ENCODE measurements around the gene PPM1L. TPM values are rescaled to one million over a fixed set of nuclear protein-coding genes. Genes with fewer than 3 reads are reported as not detected.

Gene PPM1L
- total RNA-seq, 1 donor from 2014 or later, result 8.5 TPM

DNA sequence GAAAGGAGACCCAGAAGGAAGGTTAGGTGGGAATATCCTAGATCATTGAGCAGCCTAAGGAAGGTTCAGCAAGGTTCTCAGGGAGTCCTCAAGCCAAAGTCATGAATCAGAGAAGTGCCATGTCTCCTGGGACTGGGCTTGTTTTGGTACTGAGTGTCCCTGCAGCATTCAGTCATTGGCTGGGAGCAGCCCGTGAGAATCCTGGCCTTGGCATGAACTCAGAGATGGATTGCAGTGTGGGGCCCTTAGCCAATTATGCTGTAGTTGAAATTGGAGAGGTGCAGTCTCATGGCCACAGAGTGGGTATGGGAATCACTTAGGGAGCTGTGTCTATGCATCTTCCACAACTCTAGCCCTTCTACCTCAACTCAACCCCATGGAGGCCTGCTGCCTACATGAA lies 17.0 kb upstream of the PPM1L start:
- Mint-ChIP-seq H3K27ac (ENCODE audit: unreplicated experiment) (peak overlapping the region; percentile 34), H3K36me3 (ENCODE audit: low read depth) (no peaks in the 10 kb centered on the region), H3K9me3 (ENCODE audit: low read depth) (no peaks in the 10 kb centered on the region), H3K4me3 (ENCODE audit: unreplicated experiment) (no peak overlapping the region), H3K4me1 (ENCODE audit: low read depth) (peaks cover 14% of the 10 kb centered on the region), H3K27me3 (ENCODE audit: low read depth) (peaks cover 5% of the 10 kb centered on the region)
- TF ChIP-seq, protein P1, sequence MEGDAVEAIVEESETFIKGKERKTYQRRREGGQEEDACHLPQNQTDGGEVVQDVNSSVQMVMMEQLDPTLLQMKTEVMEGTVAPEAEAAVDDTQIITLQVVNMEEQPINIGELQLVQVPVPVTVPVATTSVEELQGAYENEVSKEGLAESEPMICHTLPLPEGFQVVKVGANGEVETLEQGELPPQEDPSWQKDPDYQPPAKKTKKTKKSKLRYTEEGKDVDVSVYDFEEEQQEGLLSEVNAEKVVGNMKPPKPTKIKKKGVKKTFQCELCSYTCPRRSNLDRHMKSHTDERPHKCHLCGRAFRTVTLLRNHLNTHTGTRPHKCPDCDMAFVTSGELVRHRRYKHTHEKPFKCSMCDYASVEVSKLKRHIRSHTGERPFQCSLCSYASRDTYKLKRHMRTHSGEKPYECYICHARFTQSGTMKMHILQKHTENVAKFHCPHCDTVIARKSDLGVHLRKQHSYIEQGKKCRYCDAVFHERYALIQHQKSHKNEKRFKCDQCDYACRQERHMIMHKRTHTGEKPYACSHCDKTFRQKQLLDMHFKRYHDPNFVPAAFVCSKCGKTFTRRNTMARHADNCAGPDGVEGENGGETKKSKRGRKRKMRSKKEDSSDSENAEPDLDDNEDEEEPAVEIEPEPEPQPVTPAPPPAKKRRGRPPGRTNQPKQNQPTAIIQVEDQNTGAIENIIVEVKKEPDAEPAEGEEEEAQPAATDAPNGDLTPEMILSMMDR (IDR thresholded peaks at IDR 0.05), result no peak
- no peak for DNase-seq (ENCODE audit: low spot score)

DNA sequence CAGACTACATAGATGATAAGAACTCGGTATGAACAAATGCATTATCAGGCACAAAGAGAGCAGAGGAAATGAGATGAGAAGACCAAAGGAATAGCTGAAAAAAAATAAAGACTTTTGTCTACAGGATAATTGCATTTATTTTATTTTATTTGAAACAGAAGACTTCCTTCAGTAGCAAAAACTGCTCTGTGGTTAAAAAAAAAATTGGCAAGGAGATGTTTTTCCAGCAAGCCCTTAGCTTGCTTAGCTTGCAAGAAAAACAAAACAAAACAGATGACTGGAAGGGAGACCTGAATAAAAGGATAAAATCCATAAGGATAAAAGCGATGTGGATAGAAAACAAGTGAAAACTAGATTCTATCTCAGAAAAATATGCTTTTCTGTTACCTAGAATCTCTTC lies 9.1 kb upstream of the PPM1L start:
- no peak for DNase-seq (ENCODE audit: low spot score)
- Mint-ChIP-seq H3K4me1 (ENCODE audit: low read depth) (peaks cover 19% of the 10 kb centered on the region), H3K27me3 (ENCODE audit: low read depth) (peaks cover 12% of the 10 kb centered on the region), H3K9me3 (ENCODE audit: low read depth) (no peaks in the 10 kb centered on the region), H3K36me3 (ENCODE audit: low read depth) (no peaks in the 10 kb centered on the region), H3K27ac (ENCODE audit: unreplicated experiment) (no peak overlapping the region), H3K4me3 (ENCODE audit: unreplicated experiment) (no peak overlapping the region)
- TF ChIP-seq, protein P1 (IDR thresholded peaks at IDR 0.05), result no peak

DNA sequence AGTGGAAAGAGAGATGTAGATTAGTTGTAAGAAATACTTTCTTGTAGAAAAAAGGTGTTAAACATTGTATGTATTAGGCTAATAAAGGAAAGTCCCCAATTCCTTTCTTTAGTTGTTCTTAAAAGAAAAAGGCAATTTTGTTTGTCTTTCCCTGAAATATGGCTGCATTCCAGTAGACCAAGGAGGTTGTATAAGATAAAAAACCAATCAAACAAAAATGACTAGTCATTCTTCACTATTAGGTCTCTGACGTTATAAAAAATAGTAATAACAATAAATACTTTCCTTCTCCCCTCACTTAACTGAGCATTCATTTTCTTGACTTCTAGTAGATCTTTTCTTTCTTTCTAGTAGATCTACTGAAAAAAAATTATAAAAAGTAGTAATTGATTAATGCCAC lies 8.6 kb upstream of the PPM1L start:
- peaks cover 11% of the 10 kb centered on the region for H3K27me3 Mint-ChIP-seq (ENCODE audit: low read depth)
- H3K36me3 Mint-ChIP-seq (ENCODE audit: low read depth), result no peaks in the 10 kb centered on the region
- TF ChIP-seq, protein P1 (IDR thresholded peaks at IDR 0.05), result no peak
- H3K9me3 Mint-ChIP-seq (ENCODE audit: low read depth), result no peaks in the 10 kb centered on the region
- no peak overlapping the region for H3K4me3 Mint-ChIP-seq (ENCODE audit: unreplicated experiment)
- H3K27ac Mint-ChIP-seq (ENCODE audit: unreplicated experiment), result no peak overlapping the region
- peaks cover 19% of the 10 kb centered on the region for H3K4me1 Mint-ChIP-seq (ENCODE audit: low read depth)
- no peak for DNase-seq (ENCODE audit: low spot score)

DNA sequence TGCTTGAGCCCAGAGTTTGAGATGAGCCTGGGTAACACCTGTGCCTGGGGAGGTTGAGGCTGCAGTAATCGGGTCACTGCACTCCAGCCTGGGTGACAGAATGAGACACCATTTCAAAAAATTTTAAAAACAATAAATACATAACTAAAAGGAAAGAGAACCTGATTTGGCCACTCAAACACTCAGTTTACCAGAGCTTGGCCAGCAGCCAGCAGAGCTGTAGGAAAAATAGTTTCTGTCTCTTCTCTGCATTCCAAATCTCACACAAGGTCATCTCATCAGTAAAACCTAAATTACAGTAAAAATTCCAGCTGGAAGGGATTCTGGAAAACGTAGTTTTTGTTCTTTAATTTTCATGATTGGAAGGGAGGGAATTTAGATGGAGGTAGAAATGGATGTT lies 7.8 kb upstream of the PPM1L start:
- TF ChIP-seq, protein P1 (IDR thresholded peaks at IDR 0.05), result no peak
- Mint-ChIP-seq H3K4me1 (ENCODE audit: low read depth) (peaks cover 19% of the 10 kb centered on the region), H3K36me3 (ENCODE audit: low read depth) (no peaks in the 10 kb centered on the region), H3K27ac (ENCODE audit: unreplicated experiment) (no peak overlapping the region), H3K4me3 (ENCODE audit: unreplicated experiment) (no peak overlapping the region), H3K9me3 (ENCODE audit: low read depth) (no peaks in the 10 kb centered on the region), H3K27me3 (ENCODE audit: low read depth) (peaks cover 11% of the 10 kb centered on the region)
- no peak for DNase-seq (ENCODE audit: low spot score)

DNA sequence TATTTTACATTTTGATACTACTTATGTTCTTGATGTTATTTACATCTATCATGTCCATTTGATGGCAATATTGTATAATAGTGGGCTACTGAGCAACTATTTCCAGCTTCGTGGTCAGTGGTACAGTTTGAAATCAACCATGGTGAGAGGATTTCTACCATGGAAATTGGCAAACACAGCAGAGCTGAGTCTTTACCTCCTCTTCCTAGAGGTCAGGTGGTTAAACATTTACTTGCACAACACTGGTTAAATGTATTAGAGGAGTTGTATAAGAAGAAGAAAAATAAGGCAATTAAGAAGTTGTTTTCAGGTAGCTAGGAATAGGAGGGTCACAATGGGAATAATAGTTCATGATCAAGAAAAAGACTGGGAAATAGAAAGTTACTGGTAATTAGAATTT lies 7.2 kb upstream of the PPM1L start:
- Mint-ChIP-seq H3K27me3 (ENCODE audit: low read depth) (peaks cover 11% of the 10 kb centered on the region), H3K27ac (ENCODE audit: unreplicated experiment) (no peak overlapping the region), H3K4me3 (ENCODE audit: unreplicated experiment) (no peak overlapping the region), H3K9me3 (ENCODE audit: low read depth) (no peaks in the 10 kb centered on the region), H3K4me1 (ENCODE audit: low read depth) (peaks cover 19% of the 10 kb centered on the region), H3K36me3 (ENCODE audit: low read depth) (no peaks in the 10 kb centered on the region)
- no peak for DNase-seq (ENCODE audit: low spot score)
- TF ChIP-seq, protein P1 (IDR thresholded peaks at IDR 0.05), result no peak
